H1 (cell line): ENCODE measurements around the gene SPOCK3. TPM values are rescaled to one million over a fixed set of nuclear protein-coding genes. Genes with fewer than 3 reads are reported as not detected.

ENCODE experiments used
- CTCF ChIA-PET: fragments of 300-600 bp; sonication (Branson Sonifier 250); formaldehyde crosslinking; loops from one replicate; lab custom pipeline; 2021; ENCODE audit not compliant: partially characterized antibody; lab: Charles Lee
- POLR2A ChIA-PET: fragments of 300-600 bp; sonication (Branson Sonifier 250); formaldehyde crosslinking; loops from one replicate; lab custom pipeline; 2021; ENCODE audit warnings: inconsistent platforms; ENCODE audit not compliant: partially characterized antibody; lab: Charles Lee
- DNase-seq, 2 experiments: peaks; one replicate each; pipeline versions ENCODE4 v3.0.0 to v3.0.0-alpha.2; 2010 to 2022; ENCODE audit warnings: low spot score in 2 of 2, low read depth in 1 of 2, mixed read lengths in 1 of 2
- FAIRE-seq: peaks from 2 replicates; lab custom pipeline; 2011; peaks lifted over from hg19 to GRCh38; lab: Jason Lieb, UNC
- H2AFZ ChIP-seq: 2 replicates; pipeline ENCODE4 v1.8.1; 2012; ENCODE audit warnings: low read length, inconsistent platforms
- H2AK5ac ChIP-seq: 2 replicates; pipeline ENCODE4 v1.6.1; 2013; ENCODE audit warnings: low read depth, low read length
- H2BK120ac ChIP-seq: replicated peaks from 2 replicates; pipeline ENCODE3; 2013; ENCODE audit warnings: low read depth, low read length, inconsistent platforms
- H2BK12ac ChIP-seq: 2 replicates; pipeline ENCODE4 v1.6.1; 2013; ENCODE audit warnings: low read depth, low read length
- H2BK15ac ChIP-seq: 2 replicates; pipeline ENCODE4 v1.6.1; 2013; ENCODE audit warnings: low read length
- H2BK20ac ChIP-seq: 2 replicates; pipeline ENCODE4 v1.6.1; 2013; ENCODE audit warnings: low read length
- H2BK5ac ChIP-seq: 2 replicates; pipeline ENCODE4 v1.6.1; 2013; ENCODE audit warnings: low read depth, low read length
- H3K14ac ChIP-seq: 2 replicates; pipeline ENCODE4 v1.6.1; 2013; ENCODE audit warnings: inconsistent platforms; ENCODE audit not compliant: insufficient read length
- H3K18ac ChIP-seq: 2 replicates; pipeline ENCODE4 v1.6.1; 2013; ENCODE audit warnings: low read length; ENCODE audit errors: extremely low read depth
- H3K23ac ChIP-seq: 2 replicates; pipeline ENCODE4 v1.6.1; 2013; ENCODE audit warnings: inconsistent platforms; ENCODE audit not compliant: insufficient read length
- H3K23me2 ChIP-seq: 2 replicates; pipeline ENCODE4 v1.6.1; 2013; ENCODE audit warnings: low read depth, low read length
- H3K27ac ChIP-seq: 2 replicates; pipeline ENCODE4 v1.6.1; 2011; ENCODE audit warnings: low read depth, low read length, inconsistent platforms
- H3K27me3 ChIP-seq, 4 experiments: replicated peaks in 1 of 4; 1 replicate in 1 of 4; 2 replicates in 3 of 4; pipeline versions ENCODE4 v1.6.1 to v1.8.1; 2011 to 2013; ENCODE audit warnings: low read length in 3 of 4, mild to moderate bottlenecking in 3 of 4, inconsistent platforms in 2 of 4, mixed read lengths in 2 of 4, moderate library complexity in 1 of 4; ENCODE audit not compliant: control insufficient read depth in 3 of 4, insufficient read depth in 3 of 4; ENCODE audit errors: extremely low read depth in 1 of 4
- H3K36me3 ChIP-seq, 4 experiments: 2 replicates each; pipeline versions ENCODE4 v1.6.1 to v1.8.1; 2011 to 2013; ENCODE audit warnings: mild to moderate bottlenecking in 4 of 4, low read length in 3 of 4, moderate library complexity in 2 of 4, control low read depth in 1 of 4, inconsistent platforms in 1 of 4; ENCODE audit not compliant: insufficient read depth in 4 of 4, control insufficient read depth in 2 of 4
- H3K4ac ChIP-seq: replicated peaks from 2 replicates; pipeline ENCODE3; 2013; ENCODE audit warnings: low read length, low read depth, mixed read lengths, inconsistent platforms; ENCODE audit not compliant: insufficient read length
- H3K4me1 ChIP-seq, 4 experiments: replicated peaks in 1 of 4; 1 replicate in 1 of 4; 2 replicates in 3 of 4; pipeline versions ENCODE4 v1.6.1 to v1.8.1; 2011 to 2013; ENCODE audit warnings: low read length in 3 of 4, inconsistent platforms in 2 of 4, mixed read lengths in 1 of 4; ENCODE audit not compliant: insufficient read depth in 4 of 4, control insufficient read depth in 3 of 4
- H3K4me2 ChIP-seq, 2 experiments: 2 replicates each; pipeline versions ENCODE4 v1.6.1 to v1.8.1; 2011 to 2013; ENCODE audit warnings: low read depth in 2 of 2, low read length in 2 of 2, control low read depth in 1 of 2, inconsistent platforms in 1 of 2, mild to moderate bottlenecking in 1 of 2; ENCODE audit not compliant: insufficient read depth in 1 of 2
- H3K4me3 ChIP-seq, 4 experiments: fragments of 200-600, 300-600 bp in 1 of 4; sonication (generic), shearing (Covaris generic), sonication (Bioruptor Twin) in 1 of 4; 2 replicates each; pipeline versions ENCODE4 v1.5.1 to v1.8.1; 2011 to 2016; ENCODE audit warnings: low read length in 4 of 4, low read depth in 3 of 4, control low read depth in 2 of 4, inconsistent platforms in 2 of 4, mild to moderate bottlenecking in 2 of 4, mixed read lengths in 1 of 4, moderate library complexity in 1 of 4; ENCODE audit not compliant: insufficient read depth in 2 of 4; ENCODE audit errors: extremely low read depth in 1 of 4
- H3K56ac ChIP-seq: replicated peaks from 2 replicates; pipeline ENCODE3; 2013; ENCODE audit warnings: low read depth, mild to moderate bottlenecking, mixed read lengths, low read length, inconsistent platforms; ENCODE audit not compliant: insufficient read length
- H3K79me1 ChIP-seq: 2 replicates; pipeline ENCODE4 v1.6.1; 2013; ENCODE audit warnings: low read depth, low read length, control low read depth
- H3K79me2 ChIP-seq, 2 experiments: 2 replicates each; pipeline versions ENCODE4 v1.6.1 to v1.8.1; 2012 to 2013; ENCODE audit warnings: low read length in 2 of 2, mild to moderate bottlenecking in 2 of 2, inconsistent platforms in 1 of 2; ENCODE audit not compliant: insufficient read depth in 2 of 2, control insufficient read depth in 1 of 2
- H3K9ac ChIP-seq, 4 experiments: replicated peaks in 1 of 4; 1 replicate in 1 of 4; 2 replicates in 3 of 4; pipeline versions ENCODE4 v1.6.1 to v1.8.1; 2011 to 2013; ENCODE audit warnings: low read depth in 3 of 4, low read length in 3 of 4, control low read depth in 2 of 4, mild to moderate bottlenecking in 2 of 4, moderate library complexity in 2 of 4, inconsistent platforms in 1 of 4; ENCODE audit errors: extremely low read depth in 1 of 4
- H3K9me3 ChIP-seq, 2 experiments: 2 replicates each; pipeline versions ENCODE4 v1.6.1 to v1.8.1; 2012 to 2013; ENCODE audit warnings: mild to moderate bottlenecking in 2 of 2, moderate library complexity in 2 of 2, control low read depth in 1 of 2, inconsistent platforms in 1 of 2, low read depth in 1 of 2, low read length in 1 of 2, mixed read lengths in 1 of 2; ENCODE audit not compliant: insufficient read depth in 2 of 2
- H4K20me1 ChIP-seq, 2 experiments: replicated peaks in 1 of 2; 2 replicates each; pipeline versions ENCODE3 to v1.8.1; 2011 to 2013; ENCODE audit warnings: inconsistent platforms in 2 of 2, low read length in 2 of 2, mild to moderate bottlenecking in 1 of 2; ENCODE audit not compliant: insufficient read depth in 2 of 2, control insufficient read depth in 1 of 2
- H4K5ac ChIP-seq: 2 replicates; pipeline ENCODE4 v1.6.1; 2013; ENCODE audit warnings: low read length, low read depth, mixed read lengths, inconsistent platforms; ENCODE audit not compliant: insufficient read length
- H4K8ac ChIP-seq: 2 replicates; pipeline ENCODE4 v1.8.0; 2013; ENCODE audit warnings: mild to moderate bottlenecking, moderate library complexity, low read length, inconsistent platforms; ENCODE audit not compliant: insufficient read depth; ENCODE audit errors: extremely low read depth
- H4K91ac ChIP-seq: replicated peaks from 2 replicates; pipeline ENCODE3; 2013; ENCODE audit warnings: low read length, mixed read lengths, inconsistent platforms; ENCODE audit not compliant: insufficient read length
- EP300 ChIP-seq, 2 experiments: IDR thresholded peaks; 1 replicate in 1 of 2; 2 replicates in 1 of 2; pipeline ENCODE4 v1.6.1; 2011 to 2012; ENCODE audit warnings: low read depth in 2 of 2, low read length in 2 of 2, mild to moderate bottlenecking in 2 of 2, borderline replicate concordance in 1 of 2, inconsistent platforms in 1 of 2, moderate library complexity in 1 of 2
- JUN ChIP-seq: IDR thresholded peaks from 2 replicates; pipeline ENCODE4 v1.6.1; 2011; ENCODE audit warnings: low read depth, mild to moderate bottlenecking, improper control_type of control experiment, low read length
- NANOG ChIP-seq: IDR thresholded peaks from 2 replicates; pipeline ENCODE4 v1.6.1; 2011; ENCODE audit warnings: low read length, low read depth, mild to moderate bottlenecking, inconsistent platforms; ENCODE audit not compliant: insufficient read depth, poor library complexity, severe bottlenecking
- RFX5 ChIP-seq: IDR thresholded peaks from 2 replicates; pipeline ENCODE4 v1.6.1; 2011; ENCODE audit warnings: low read depth, low read length, improper control_type of control experiment, borderline replicate concordance
- SAP30 ChIP-seq: fragments of 300-600 bp; sonication (generic); IDR thresholded peaks from 2 replicates; pipeline ENCODE4 v1.7.1; 2012; ENCODE audit warnings: low read length, moderate library complexity, mild to moderate bottlenecking, inconsistent platforms; ENCODE audit not compliant: insufficient read depth, insufficient replicate concordance
- SIRT6 ChIP-seq: IDR thresholded peaks from one replicate; pipeline ENCODE4 v1.7.1; 2012; ENCODE audit warnings: low read length, inconsistent platforms
- SRF ChIP-seq: IDR thresholded peaks from 2 replicates; pipeline ENCODE4 v1.6.1; 2011; ENCODE audit warnings: mild to moderate bottlenecking, low read depth, low read length, moderate library complexity
- WGBS, 2 experiments: shearing (Covaris generic) in 1 of 2; methylation state at CpG; one replicate each; pipeline versions ENCODE4 v1.1.6 to v1.1.7; 2013 to 2015; ENCODE audit warnings: low lambda C conversion rate in 2 of 2, mixed read lengths in 2 of 2, inconsistent platforms in 1 of 2, low coverage in 1 of 2, missing lambda C conversion rate in 1 of 2; ENCODE audit not compliant: insufficient replicate concordance in 2 of 2, insufficient coverage in 1 of 2, insufficient read length in 1 of 2; ENCODE audit errors: extremely low coverage in 1 of 2, missing lambda C conversion rate in 1 of 2; 5-methylcytosine and 5-hydroxymethylcytosine counted together
- polyA plus RNA-seq, 7 experiments: library from polyadenylated mRNA; depleted of rRNA in 3 of 7; stranded (reverse) in 5 of 7; unstranded in 2 of 7; fragments of >200 nt in 5 of 7; fragments of 200-250 nt in 2 of 7; gene quantifications; 1 replicate in 5 of 7; 2 replicates in 1 of 7; 4 replicates in 1 of 7; pipeline versions ENCODE4 v1.2.1 to v1.2.3, GENCODE V29; 2011 to 2013; ENCODE audit warnings: missing spikeins in 2 of 7, mixed read lengths in 2 of 7
- total RNA-seq: library from RNA; stranded (reverse); fragmentation: NEBNext Ultra II Directional; extraction: Animal tissue kit (Norgen Biotek cat#: 25700); gene quantifications from 2 replicates; pipeline ENCODE4 v1.2.1, GENCODE V29; 2021
- TF ChIP-seq, protein P1 (sequence below): IDR thresholded peaks from 2 replicates; pipeline ENCODE4 v1.6.1; 2012; ENCODE audit warnings: inconsistent platforms

Gene SPOCK3
- total and polyA plus RNA-seq, 2 of the 8 experiments (the other 6 are each of a cell fraction or from before 2014, with no cell fraction given), result 0.14 to 0.60 TPM

DNA sequence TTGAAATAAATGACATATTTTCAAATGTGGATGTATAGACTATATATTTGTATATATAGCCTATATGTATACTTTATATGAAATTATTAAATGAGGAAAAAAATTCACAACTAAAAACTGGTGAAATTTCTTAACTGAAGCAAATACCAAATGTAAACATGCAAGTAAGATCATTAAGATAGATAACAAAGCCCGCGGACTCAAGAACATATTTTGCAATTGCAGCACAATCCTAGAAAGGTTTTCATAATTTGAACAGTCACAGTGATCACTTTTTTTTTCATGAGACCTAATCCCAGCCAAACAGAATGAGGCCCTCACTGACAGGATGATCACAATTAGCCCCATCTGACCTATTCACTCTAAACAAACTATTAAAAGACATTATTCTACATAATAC lies 123.2 kb downstream of the SPOCK3 start:
- POLR2A ChIA-PET, result no interaction called here
- no peak overlapping the region for H3K18ac ChIP-seq
- no peaks in the 10 kb centered on the region for H3K9me3 ChIP-seq
- H3K4me1 ChIP-seq, result no peaks in the 10 kb centered on the region
- no peak overlapping the region for H2AK5ac ChIP-seq
- no peak overlapping the region for H2AFZ ChIP-seq
- no peaks in the 10 kb centered on the region; the same call in 1 of the 2 replicates for H3K79me1 ChIP-seq
- no peak overlapping the region for H3K9ac ChIP-seq
- no peaks in the 10 kb centered on the region for H3K27me3 ChIP-seq
- H3K79me2 ChIP-seq, result no peaks in the 10 kb centered on the region
- H4K5ac ChIP-seq, result no peak overlapping the region
- H3K23ac ChIP-seq, result no peak overlapping the region
- H3K4me2 ChIP-seq, result no peak overlapping the region
- H3K23me2 ChIP-seq, result no peaks in the 10 kb centered on the region
- no peaks in the 10 kb centered on the region for H4K20me1 ChIP-seq
- H4K8ac ChIP-seq, result no peak overlapping the region
- no peak for FAIRE-seq
- no peak overlapping the region for H3K4ac ChIP-seq
- H3K27ac ChIP-seq, result no peak overlapping the region
- TF ChIP-seq NANOG (no peak), EP300 (IDR thresholded peaks at IDR 0.05; ENCODE audit: borderline replicate concordance in 1 of 2, low read depth in 2 of 2, low read length in 2 of 2) (no peak), SAP30 (no peak), JUN (no peak), RFX5 (no peak), SIRT6 (no peak), SRF (no peak)
- TF ChIP-seq, protein P1, sequence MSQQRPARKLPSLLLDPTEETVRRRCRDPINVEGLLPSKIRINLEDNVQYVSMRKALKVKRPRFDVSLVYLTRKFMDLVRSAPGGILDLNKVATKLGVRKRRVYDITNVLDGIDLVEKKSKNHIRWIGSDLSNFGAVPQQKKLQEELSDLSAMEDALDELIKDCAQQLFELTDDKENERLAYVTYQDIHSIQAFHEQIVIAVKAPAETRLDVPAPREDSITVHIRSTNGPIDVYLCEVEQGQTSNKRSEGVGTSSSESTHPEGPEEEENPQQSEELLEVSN, result no peak
- TF ChIP-seq, all 59 proteins: peak for 0
- no peak overlapping the region for H4K91ac ChIP-seq
- no peak overlapping the region for H2BK20ac ChIP-seq
- 97% methylated on average over 2 of the region's 2 CpGs; no CpG with 5 or more reads in 1 of the 2 experiments for WGBS, 2 experiments
- no peak overlapping the region for H3K14ac ChIP-seq
- no peak overlapping the region for H3K4me3 ChIP-seq
- DNase-seq, result no peak
- H3K36me3 ChIP-seq, result no peaks in the 10 kb centered on the region
- CTCF ChIA-PET, result interaction anchor here (0.6 kb wide), 1 partner anchor 10 kb away, joined by 3 read pairs; no protein-coding TSS in a partner anchor
- no peak overlapping the region for H3K56ac ChIP-seq
- H2BK15ac ChIP-seq, result no peak overlapping the region
- H2BK120ac ChIP-seq, result no peak overlapping the region
- H2BK5ac ChIP-seq, result no peak overlapping the region
- no peak overlapping the region for H2BK12ac ChIP-seq
